Hepatocyte (in vitro differentiated cells): ENCODE data around the gene SBF2. TPM values are rescaled to one million over a fixed set of nuclear protein-coding genes. Genes with fewer than 3 reads are reported as not detected.
A peak's percentile ranks its signal among the peaks of the same experiment; 100 is the strongest.

Experiments
- DNase-seq: peaks from one replicate; pipeline ENCODE4 v3.0.0-alpha.2; 2016; ENCODE audit warnings: low spot score
- H2AFZ ChIP-seq: fragments of 200-600 bp; sonication (generic); 2 replicates; pipeline ENCODE4 v1.6.0; 2016; ENCODE audit warnings: antibody characterized with exemption, mild to moderate bottlenecking
- H3K27ac ChIP-seq: fragments of 200-600 bp; sonication (generic); 2 replicates; pipeline ENCODE4 v1.5.1; 2016; ENCODE audit warnings: mild to moderate bottlenecking
- H3K27me3 ChIP-seq: fragments of 200-600 bp; sonication (generic); 2 replicates; pipeline ENCODE4 v1.6.1; 2016
- H3K36me3 ChIP-seq: fragments of 200-600 bp; sonication (generic); replicated peaks from 2 replicates; pipeline ENCODE4 v1.5.1; 2016; ENCODE audit warnings: low read depth; ENCODE audit not compliant: insufficient read depth
- H3K4me1 ChIP-seq: fragments of 200-600 bp; sonication (generic); 2 replicates; pipeline ENCODE4 v1.5.1; 2016; ENCODE audit warnings: mild to moderate bottlenecking, moderate library complexity; ENCODE audit not compliant: insufficient read depth
- H3K4me2 ChIP-seq: fragments of 200-600 bp; sonication (generic); 2 replicates; pipeline ENCODE4 v1.6.0; 2016
- H3K4me3 ChIP-seq: fragments of 200-600 bp; sonication (generic); 2 replicates; pipeline ENCODE4 v1.5.1; 2016; ENCODE audit warnings: mild to moderate bottlenecking
- H3K79me2 ChIP-seq: fragments of 200-600 bp; sonication (generic); 2 replicates; pipeline ENCODE4 v1.6.0; 2017; ENCODE audit warnings: mild to moderate bottlenecking
- H3K9me2 ChIP-seq: fragments of 200-600 bp; sonication (generic); replicated peaks from 2 replicates; pipeline ENCODE4 v1.6.0; 2017; ENCODE audit warnings: mild to moderate bottlenecking; ENCODE audit not compliant: insufficient read depth
- H3K9me3 ChIP-seq: fragments of 200-600 bp; sonication (generic); 2 replicates; pipeline ENCODE4 v1.5.1; 2016; ENCODE audit warnings: low read depth, mild to moderate bottlenecking
- H4K20me1 ChIP-seq: fragments of 200-600 bp; sonication (generic); 2 replicates; pipeline ENCODE4 v1.6.0; 2016; ENCODE audit warnings: mild to moderate bottlenecking; ENCODE audit not compliant: insufficient read depth, poor library complexity, severe bottlenecking
- EZH2 ChIP-seq: fragments of 200-600 bp; sonication (generic); IDR thresholded peaks from 2 replicates; pipeline ENCODE4 v1.6.1; 2016; ENCODE audit warnings: antibody characterized with exemption, mild to moderate bottlenecking, borderline replicate concordance
- EZH2phosphoT487 ChIP-seq: fragments of 200-600 bp; sonication (generic); IDR thresholded peaks from one replicate; pipeline ENCODE4 v1.6.1; 2018; ENCODE audit warnings: antibody characterized with exemption, mild to moderate bottlenecking, low read depth, moderate library complexity; ENCODE audit not compliant: unreplicated experiment, severe bottlenecking
- WGBS: methylation state at CpG from one replicate; pipeline ENCODE4 v1.1.6; 2016; ENCODE audit warnings: low lambda C conversion rate; ENCODE audit errors: missing lambda C conversion rate; 5-methylcytosine and 5-hydroxymethylcytosine counted together
- polyA plus RNA-seq: library from polyadenylated mRNA; unstranded; fragments of >200 nt; fragmentation: Nextera tagmentation; extraction: Ambion mirVana; gene quantifications from 2 replicates; pipeline ENCODE4 v1.2.1, GENCODE V29; 2016
- total RNA-seq: library from RNA; depleted of rRNA; stranded (reverse); fragments of >200 nt; gene quantifications from 2 replicates; pipeline ENCODE4 v1.2.3, GENCODE V29; 2014
- TF ChIP-seq, protein P1 (sequence below): fragments of 200-600 bp; sonication (generic); IDR thresholded peaks from 2 replicates; pipeline ENCODE4 v1.5.1; 2016; ENCODE audit warnings: antibody characterized with exemption, mild to moderate bottlenecking; ENCODE audit not compliant: poor library complexity

Gene SBF2
- total and polyA plus RNA-seq, 2 experiments from 2014 or later = 25.7 to 83.2 TPM

- no peak overlapping the region for H3K4me2 ChIP-seq
- no peak overlapping the region for H2AFZ ChIP-seq
- no peaks in the 10 kb centered on the region for H3K9me2 ChIP-seq
- H3K36me3 ChIP-seq = no peaks in the 10 kb centered on the region
- no peak for DNase-seq
- H3K4me3 ChIP-seq = no peak overlapping the region
- no peaks in the 10 kb centered on the region for H3K9me3 ChIP-seq
- peak overlapping the region; percentile 20 for H3K27ac ChIP-seq
- no peaks in the 10 kb centered on the region for H3K4me1 ChIP-seq
- 79% methylated on average over 6 of the region's 6 CpGs for WGBS
- no peak for TF ChIP-seq EZH2
- TF ChIP-seq, protein P1, sequence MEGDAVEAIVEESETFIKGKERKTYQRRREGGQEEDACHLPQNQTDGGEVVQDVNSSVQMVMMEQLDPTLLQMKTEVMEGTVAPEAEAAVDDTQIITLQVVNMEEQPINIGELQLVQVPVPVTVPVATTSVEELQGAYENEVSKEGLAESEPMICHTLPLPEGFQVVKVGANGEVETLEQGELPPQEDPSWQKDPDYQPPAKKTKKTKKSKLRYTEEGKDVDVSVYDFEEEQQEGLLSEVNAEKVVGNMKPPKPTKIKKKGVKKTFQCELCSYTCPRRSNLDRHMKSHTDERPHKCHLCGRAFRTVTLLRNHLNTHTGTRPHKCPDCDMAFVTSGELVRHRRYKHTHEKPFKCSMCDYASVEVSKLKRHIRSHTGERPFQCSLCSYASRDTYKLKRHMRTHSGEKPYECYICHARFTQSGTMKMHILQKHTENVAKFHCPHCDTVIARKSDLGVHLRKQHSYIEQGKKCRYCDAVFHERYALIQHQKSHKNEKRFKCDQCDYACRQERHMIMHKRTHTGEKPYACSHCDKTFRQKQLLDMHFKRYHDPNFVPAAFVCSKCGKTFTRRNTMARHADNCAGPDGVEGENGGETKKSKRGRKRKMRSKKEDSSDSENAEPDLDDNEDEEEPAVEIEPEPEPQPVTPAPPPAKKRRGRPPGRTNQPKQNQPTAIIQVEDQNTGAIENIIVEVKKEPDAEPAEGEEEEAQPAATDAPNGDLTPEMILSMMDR = no peak
- TF ChIP-seq EZH2phosphoT487 = no peak
- H4K20me1 ChIP-seq = no peaks in the 10 kb centered on the region
- H3K27me3 ChIP-seq = no peaks in the 10 kb centered on the region
- H3K79me2 ChIP-seq = no peaks in the 10 kb centered on the region
Observed at GRCh38 chr11:9784602-9785315, 509.3 kb downstream of the SBF2 start.

DNA sequence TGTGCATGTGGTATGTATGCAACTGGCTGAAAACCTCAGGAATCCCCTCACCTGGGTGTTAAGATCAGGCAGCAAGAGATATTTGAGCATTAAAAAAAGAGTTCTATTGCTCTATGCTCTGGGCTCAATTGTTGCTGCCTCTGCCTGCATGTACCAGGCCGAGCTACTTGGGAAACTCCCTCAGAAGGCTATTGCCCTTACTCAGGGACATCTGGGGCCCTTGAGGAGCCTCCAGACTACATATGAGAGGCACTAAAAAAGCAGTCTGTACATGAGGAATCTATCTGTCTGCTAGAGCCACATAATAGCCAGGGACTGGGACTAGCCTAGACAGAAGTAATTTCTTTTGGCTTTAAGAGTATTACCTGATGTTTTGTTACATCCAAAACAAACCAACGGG lies 510.0 kb downstream of the SBF2 start:
- Histone ChIP-seq H3K4me2 (no peak overlapping the region), H3K4me1 (no peaks in the 10 kb centered on the region), H4K20me1 (no peaks in the 10 kb centered on the region), H3K27ac (peak overlapping the region; percentile 0), H2AFZ (no peak overlapping the region), H3K9me2 (no peaks in the 10 kb centered on the region), H3K36me3 (no peaks in the 10 kb centered on the region), H3K9me3 (no peaks in the 10 kb centered on the region), H3K79me2 (no peaks in the 10 kb centered on the region), H3K4me3 (no peak overlapping the region), H3K27me3 (no peaks in the 10 kb centered on the region)
- TF ChIP-seq, protein P1 = no peak
- TF ChIP-seq EZH2 (no peak), EZH2phosphoT487 (no peak)
- WGBS = 84% methylated on average over 2 of the region's 2 CpGs
- DNase-seq = no peak

- TF ChIP-seq EZH2phosphoT487 (no peak), EZH2 (no peak)
- TF ChIP-seq, protein P1 = no peak
- Histone ChIP-seq H3K9me2 (no peaks in the 10 kb centered on the region), H3K4me3 (no peak overlapping the region), H3K79me2 (no peaks in the 10 kb centered on the region), H2AFZ (no peak overlapping the region), H4K20me1 (no peaks in the 10 kb centered on the region), H3K4me2 (no peak overlapping the region), H3K36me3 (no peaks in the 10 kb centered on the region), H3K9me3 (no peaks in the 10 kb centered on the region), H3K4me1 (peaks cover 7% of the 10 kb centered on the region), H3K27ac (no peak overlapping the region), H3K27me3 (no peaks in the 10 kb centered on the region)
- no peak for DNase-seq
- WGBS = 92% methylated on average over 4 of the region's 4 CpGs
Observed at GRCh38 chr11:9780929-9781328, 513.1 kb downstream of the SBF2 start.
